SK-N-SH (cell line): ENCODE measurements around the gene VCX.
"Not testable (repeated sequence)": the region's sequence is repeated elsewhere in the genome, so short reads cannot be mapped to it uniquely, and the experiment has no call there.

Source experiments
- MXI1 ChIP-seq: IDR thresholded peaks from 2 replicates; pipeline ENCODE4 v1.6.1; 2012; ENCODE audit warnings: mild to moderate bottlenecking, low read depth, low read length, improper control_type of control experiment
- RAD21 ChIP-seq: IDR thresholded peaks from 2 replicates; pipeline ENCODE4 v1.6.1; 2012; ENCODE audit warnings: mild to moderate bottlenecking, low read length
- TF ChIP-seq, protein P1 (sequence below): fragments of 200-600 bp; sonication (generic); IDR thresholded peaks from 2 replicates; pipeline ENCODE4 v1.6.1; 2017; ENCODE audit warnings: antibody characterized with exemption, mild to moderate bottlenecking, moderate library complexity

DNA sequence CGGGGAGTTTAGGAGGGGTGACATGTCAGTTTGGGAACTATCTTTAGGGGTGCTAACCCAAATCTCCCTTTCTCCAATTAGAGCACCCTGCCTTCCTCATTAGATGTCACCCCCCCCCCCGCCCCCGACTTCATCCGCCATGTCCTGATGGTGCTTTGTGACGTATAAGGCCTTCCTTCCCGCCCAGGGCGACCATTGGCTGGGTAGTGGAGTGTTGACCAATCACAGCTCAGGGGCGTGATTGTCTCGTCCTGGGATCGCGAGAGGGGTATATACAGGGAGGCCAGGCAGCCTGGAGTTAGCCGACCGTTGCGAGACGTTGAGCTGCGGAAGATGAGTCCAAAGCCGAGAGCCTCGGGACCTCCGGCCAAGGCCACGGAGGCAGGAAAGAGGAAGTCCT, at the start of gene VCX:
- TF ChIP-seq, protein P1, sequence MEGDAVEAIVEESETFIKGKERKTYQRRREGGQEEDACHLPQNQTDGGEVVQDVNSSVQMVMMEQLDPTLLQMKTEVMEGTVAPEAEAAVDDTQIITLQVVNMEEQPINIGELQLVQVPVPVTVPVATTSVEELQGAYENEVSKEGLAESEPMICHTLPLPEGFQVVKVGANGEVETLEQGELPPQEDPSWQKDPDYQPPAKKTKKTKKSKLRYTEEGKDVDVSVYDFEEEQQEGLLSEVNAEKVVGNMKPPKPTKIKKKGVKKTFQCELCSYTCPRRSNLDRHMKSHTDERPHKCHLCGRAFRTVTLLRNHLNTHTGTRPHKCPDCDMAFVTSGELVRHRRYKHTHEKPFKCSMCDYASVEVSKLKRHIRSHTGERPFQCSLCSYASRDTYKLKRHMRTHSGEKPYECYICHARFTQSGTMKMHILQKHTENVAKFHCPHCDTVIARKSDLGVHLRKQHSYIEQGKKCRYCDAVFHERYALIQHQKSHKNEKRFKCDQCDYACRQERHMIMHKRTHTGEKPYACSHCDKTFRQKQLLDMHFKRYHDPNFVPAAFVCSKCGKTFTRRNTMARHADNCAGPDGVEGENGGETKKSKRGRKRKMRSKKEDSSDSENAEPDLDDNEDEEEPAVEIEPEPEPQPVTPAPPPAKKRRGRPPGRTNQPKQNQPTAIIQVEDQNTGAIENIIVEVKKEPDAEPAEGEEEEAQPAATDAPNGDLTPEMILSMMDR: not testable (repeated sequence)
- not testable (repeated sequence) for TF ChIP-seq RAD21, MXI1
